WTC11 (cell line): ENCODE results near the gene ARHGAP44. TPM values are rescaled to one million over a fixed set of nuclear protein-coding genes. Genes with fewer than 3 reads are reported as not detected.
A peak's percentile ranks its signal among the peaks of the same experiment; 100 is the strongest.

Source experiments
- ATAC-seq: fragments of 200-7000 bp; cut with Tn5 transposase; 2 replicates; pipeline ENCODE4 v1.10.0; 2021; ENCODE audit warnings: mild to moderate bottlenecking, moderate library complexity
- CTCF ChIA-PET: fragments of 300-600 bp; sonication (Branson Sonifier 250); formaldehyde crosslinking; loops from one replicate; lab custom pipeline; 2021; ENCODE audit warnings: antibody characterized with exemption; lab: Charles Lee
- POLR2A ChIA-PET: fragments of 350-600 bp; sonication (Branson Sonifier 250); formaldehyde crosslinking; loops from one replicate; lab custom pipeline; 2021; ENCODE audit warnings: antibody characterized with exemption; lab: Charles Lee
- DNase-seq: peaks from one replicate; pipeline ENCODE4 v3.0.0; 2021; ENCODE audit warnings: low spot score
- H3K27ac Mint-ChIP-seq: 2 replicates; pipeline ENCODE4 v1.8.0; 2021; ENCODE audit warnings: mixed read lengths
- H3K27me3 Mint-ChIP-seq: 2 replicates; pipeline ENCODE4 v1.8.0; 2021; ENCODE audit warnings: low read depth, mild to moderate bottlenecking, moderate library complexity, mixed read lengths
- H3K36me3 Mint-ChIP-seq: 2 replicates; pipeline ENCODE4 v1.8.0; 2021; ENCODE audit warnings: mixed read lengths
- H3K4me1 Mint-ChIP-seq: 2 replicates; pipeline ENCODE4 v1.8.0; 2022; ENCODE audit warnings: mixed read lengths
- H3K4me3 Mint-ChIP-seq: 2 replicates; pipeline ENCODE4 v1.8.0; 2021; ENCODE audit warnings: mild to moderate bottlenecking, moderate library complexity, mixed read lengths
- H3K9me3 Mint-ChIP-seq: 2 replicates; pipeline ENCODE4 v1.8.0; 2021; ENCODE audit warnings: mixed read lengths
- ATF2 ChIP-seq: sonication (generic); formaldehyde crosslinking; IDR thresholded peaks from 2 replicates; pipeline ENCODE4 v1.8.1; 2022; ENCODE audit warnings: low read depth, missing genetic modification reagents, borderline replicate concordance
- CDX4 ChIP-seq: fragments of 250-450 bp; sonication (Bioruptor Pico); IDR thresholded peaks from 2 replicates; pipeline ENCODE4 v1.9.0; 2021; ENCODE audit warnings: moderate library complexity, mild to moderate bottlenecking, inconsistent platforms, borderline replicate concordance
- FOXK1 ChIP-seq: sonication (generic); formaldehyde crosslinking; IDR thresholded peaks from 2 replicates; pipeline ENCODE4 v1.8.0; 2022; ENCODE audit warnings: mild to moderate bottlenecking, moderate library complexity, missing genetic modification reagents
- FOXP1 ChIP-seq: sonication (generic); formaldehyde crosslinking; IDR thresholded peaks from 2 replicates; pipeline ENCODE4 v1.8.0; 2022; ENCODE audit warnings: missing genetic modification reagents, mild to moderate bottlenecking, moderate library complexity, borderline replicate concordance
- NFE2L1 ChIP-seq: sonication (generic); formaldehyde crosslinking; IDR thresholded peaks from 2 replicates; pipeline ENCODE4 v1.8.1; 2023; ENCODE audit warnings: missing genetic modification reagents
- OVOL2 ChIP-seq: fragments of 250-450 bp; sonication (Bioruptor Pico); IDR thresholded peaks from 2 replicates; pipeline ENCODE4 v1.9.0; 2021; ENCODE audit warnings: mild to moderate bottlenecking, borderline replicate concordance
- USF2 ChIP-seq: sonication (generic); formaldehyde crosslinking; IDR thresholded peaks from 2 replicates; pipeline ENCODE4 v1.8.1; 2023; ENCODE audit warnings: mild to moderate bottlenecking, missing genetic modification reagents, moderate library complexity
- ZNF138 ChIP-seq: sonication (generic); formaldehyde crosslinking; conservative IDR thresholded peaks from 2 replicates; pipeline ENCODE4 v1.8.1; 2022; ENCODE audit warnings: mild to moderate bottlenecking, moderate library complexity, missing genetic modification reagents
- ZNF423 ChIP-seq: fragments of 250-450 bp; sonication (Bioruptor Pico); IDR thresholded peaks from 2 replicates; pipeline ENCODE4 v2.1.2; 2022; ENCODE audit warnings: mild to moderate bottlenecking, moderate library complexity
- ZNF532 ChIP-seq: fragments of 250-450 bp; sonication (Bioruptor Pico); IDR thresholded peaks from 2 replicates; pipeline ENCODE4 v1.9.0; 2021; ENCODE audit warnings: mild to moderate bottlenecking, borderline replicate concordance
- total RNA-seq: library from RNA; stranded (reverse); gene quantifications from 3 replicates; pipeline ENCODE4 v1.2.3, GENCODE V29; 2021

ARHGAP44 gene
- total RNA-seq, 1 experiment from 2014 or later = 23.8 TPM

- TF ChIP-seq CDX4 (CRISPR knock-in tag) (no peak), OVOL2 (CRISPR knock-in tag) (no peak), ATF2 (CRISPR knock-in tag) (no peak)
These were observed 177.1 kb downstream of the ARHGAP44 start (continued) for GRCh38 chr17:12966413-12966812.

- no peak for ATAC-seq
- TF ChIP-seq USF2 (no peak), ZNF532 (CRISPR knock-in tag) (no peak)
- Mint-ChIP-seq H3K4me1 (peaks cover 12% of the 10 kb centered on the region), H3K4me3 (no peak overlapping the region), H3K9me3 (no peaks in the 10 kb centered on the region), H3K27ac (no peak overlapping the region), H3K36me3 (peaks cover 8% of the 10 kb centered on the region; the same call in 1 of the 2 replicates), H3K27me3 (no peaks in the 10 kb centered on the region)
- DNase-seq = no peak
- CTCF ChIA-PET = no interaction called here
- POLR2A ChIA-PET = interaction anchor here (0.7 kb wide), 1 partner anchor 8 kb away, joined by 4 read pairs; no protein-coding TSS in a partner anchor
These were observed 178.7 kb downstream of the ARHGAP44 start for GRCh38 chr17:12967962-12968361.

GRCh38 chr17:12973496-12974004 is 184.3 kb downstream of the ARHGAP44 start:
- TF ChIP-seq FOXK1 (CRISPR knock-in tag) (0 out of 2 replicates have a peak, but pooled peaks have one; percentile 35), ZNF423 (CRISPR knock-in tag) (0 out of 2 replicates have a peak, but pooled peaks have one; percentile 11), NFE2L1 (CRISPR knock-in tag) (no peak)

GRCh38 chr17:12974005-12974531 is 184.8 kb downstream of the ARHGAP44 start:
- CTCF ChIA-PET = interaction anchor here (0.5 to 1.7 kb wide), 5 partner anchors 12 to 631 kb away, joined by 3 to 9 read pairs (median 3); no protein-coding TSS in a partner anchor
- no peaks in the 10 kb centered on the region for H3K9me3 Mint-ChIP-seq
- peak overlapping the region; percentile 71 for H3K4me3 Mint-ChIP-seq
- TF ChIP-seq ZNF138 (CRISPR knock-in tag) (no peak), FOXP1 (CRISPR knock-in tag) (0 out of 2 replicates have a peak, but pooled peaks have one; percentile 36)
- no peaks in the 10 kb centered on the region for H3K27me3 Mint-ChIP-seq
- peak; percentile 61 for DNase-seq
- peak; percentile 73 for ATAC-seq
- peaks cover 23% of the 10 kb centered on the region for H3K4me1 Mint-ChIP-seq
- POLR2A ChIA-PET = interaction anchor here (0.8 kb wide), 1 partner anchor 28 kb away, joined by 3 read pairs; no protein-coding TSS in a partner anchor
- H3K36me3 Mint-ChIP-seq = no peaks in the 10 kb centered on the region
- no peak overlapping the region for H3K27ac Mint-ChIP-seq

More at GRCh38 chr17:12973496-12974004, 184.3 kb downstream of the ARHGAP44 start:
- Mint-ChIP-seq H3K4me1 (peaks cover 23% of the 10 kb centered on the region), H3K4me3 (peak overlapping the region; percentile 71), H3K9me3 (no peaks in the 10 kb centered on the region), H3K27me3 (no peaks in the 10 kb centered on the region), H3K27ac (no peak overlapping the region), H3K36me3 (no peaks in the 10 kb centered on the region)
- peak; percentile 57 for ATAC-seq
- ChIA-PET POLR2A (interaction anchor here (0.8 kb wide), 1 partner anchor 29 kb away, joined by 3 read pairs; no protein-coding TSS in a partner anchor), CTCF (interaction anchor here (0.5 to 1.7 kb wide), 7 partner anchors 11 to 631 kb away, joined by 3 to 9 read pairs (median 4); no protein-coding TSS in a partner anchor)
- DNase-seq = peak; percentile 26
